ENCODE results near the gene RYR3.

The RYR3 gene
- total RNA-seq: 0 to 0.19 (median 0.07) reads per million in 3 experiments

GRCh38 chr15:33310481-33311311, at the start of gene RYR3:
TSS of gene RYR3 (plus strand) at chr15:33310967. CDS start at chr15:33311046, 79 bp downstream.
- DNase-seq: no peak

DNA sequence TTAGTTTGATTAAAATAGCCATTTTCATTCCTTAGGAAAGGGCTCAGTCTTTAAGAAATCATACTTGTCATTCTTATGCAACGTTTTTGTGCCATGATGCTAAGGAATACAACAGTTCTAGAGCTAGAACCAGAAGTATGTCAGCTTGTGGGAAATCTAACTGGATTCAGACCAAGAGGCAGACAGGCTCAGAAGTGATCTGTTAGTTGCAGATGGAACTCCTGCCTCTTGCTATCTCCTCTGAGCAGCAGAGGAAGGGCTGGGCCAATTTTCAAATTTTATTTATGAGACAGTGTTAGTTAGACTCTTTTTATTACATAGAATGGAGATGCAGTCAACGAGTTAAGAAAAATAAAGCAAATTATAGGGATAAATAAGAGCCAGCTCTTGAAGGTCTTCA, 48.5 kb upstream of the RYR3 start:
- no peak for DNase-seq

GRCh38 chr15:33277689-33278088, 33.1 kb upstream of the RYR3 start:
- no peak for DNase-seq

DNA sequence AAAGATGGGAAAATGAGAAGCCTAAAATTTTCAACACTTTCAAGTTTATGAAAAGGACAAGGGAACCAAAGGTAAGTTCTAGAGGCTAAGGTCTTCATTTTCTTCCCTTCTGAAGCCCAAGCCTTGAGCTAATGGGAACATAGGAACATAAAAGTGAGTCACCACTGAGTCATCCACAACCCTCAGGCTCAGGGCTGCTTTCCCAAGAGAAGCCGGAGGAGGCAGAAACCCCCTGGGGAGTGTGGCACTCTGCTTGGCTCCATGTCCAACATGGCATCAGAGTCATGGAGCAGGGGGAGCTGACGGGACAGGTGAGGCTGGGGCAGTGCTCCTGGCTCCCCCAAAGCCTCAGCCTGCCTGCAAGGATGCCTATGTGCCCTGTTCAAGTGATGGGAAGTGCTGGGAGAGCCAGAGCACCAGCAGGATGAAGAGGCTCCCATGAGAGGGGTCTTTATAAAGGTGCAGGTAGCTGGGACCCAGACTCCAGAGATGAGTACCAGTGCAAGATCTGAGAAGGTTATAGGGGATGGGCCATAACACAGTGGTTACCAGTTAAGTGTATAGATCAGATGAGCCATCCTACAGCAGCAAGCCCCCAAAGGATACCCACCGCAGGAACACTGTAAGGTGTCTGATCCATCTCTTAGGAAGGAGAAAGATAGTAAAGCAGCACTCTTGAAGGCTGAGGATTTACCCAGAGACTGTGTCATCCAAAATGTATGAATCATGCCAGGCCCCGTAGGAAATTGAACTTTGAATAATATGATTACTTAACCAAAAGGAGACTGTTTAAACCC, 31.8 kb upstream of the RYR3 start:
- DNase-seq: no peak

DNA sequence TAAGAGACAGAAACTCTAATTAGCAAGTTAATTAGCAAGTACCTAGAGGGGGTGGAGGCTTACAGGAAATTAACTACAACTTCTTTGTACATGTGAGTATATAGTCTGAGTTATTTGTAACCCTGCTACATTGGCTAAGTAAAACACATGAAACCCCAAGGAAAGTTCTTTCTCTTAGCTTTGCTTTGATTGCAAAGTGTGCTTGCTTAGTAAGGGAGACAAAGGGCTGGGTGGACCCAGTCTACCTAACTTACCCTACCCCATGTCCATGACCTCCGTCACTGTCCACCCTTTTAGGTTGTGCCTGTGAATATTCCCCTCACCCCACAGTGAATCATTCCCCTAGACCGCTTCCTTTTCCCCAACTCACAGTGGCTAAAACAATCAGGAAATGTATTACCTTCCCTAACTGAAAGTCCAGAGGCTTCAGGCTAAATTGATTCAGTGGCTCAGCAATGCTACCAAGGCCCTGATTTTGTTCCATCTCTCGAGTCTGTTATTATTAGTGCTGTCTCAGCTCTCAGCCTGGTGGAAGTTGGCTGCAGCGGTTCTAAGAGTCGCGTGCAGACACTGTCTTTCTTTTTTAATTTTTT, 31.1 kb upstream of the RYR3 start:
- DNase-seq: no peak

GRCh38 chr15:33282226-33283020, 28.3 kb upstream of the RYR3 start:
- DNase-seq: no peak

- no peak for DNase-seq
Measured at GRCh38 chr15:33283576-33283975, 27.2 kb upstream of the RYR3 start.

- DNase-seq: no peak
Measured at GRCh38 chr15:33284336-33284735, 26.4 kb upstream of the RYR3 start.

DNA sequence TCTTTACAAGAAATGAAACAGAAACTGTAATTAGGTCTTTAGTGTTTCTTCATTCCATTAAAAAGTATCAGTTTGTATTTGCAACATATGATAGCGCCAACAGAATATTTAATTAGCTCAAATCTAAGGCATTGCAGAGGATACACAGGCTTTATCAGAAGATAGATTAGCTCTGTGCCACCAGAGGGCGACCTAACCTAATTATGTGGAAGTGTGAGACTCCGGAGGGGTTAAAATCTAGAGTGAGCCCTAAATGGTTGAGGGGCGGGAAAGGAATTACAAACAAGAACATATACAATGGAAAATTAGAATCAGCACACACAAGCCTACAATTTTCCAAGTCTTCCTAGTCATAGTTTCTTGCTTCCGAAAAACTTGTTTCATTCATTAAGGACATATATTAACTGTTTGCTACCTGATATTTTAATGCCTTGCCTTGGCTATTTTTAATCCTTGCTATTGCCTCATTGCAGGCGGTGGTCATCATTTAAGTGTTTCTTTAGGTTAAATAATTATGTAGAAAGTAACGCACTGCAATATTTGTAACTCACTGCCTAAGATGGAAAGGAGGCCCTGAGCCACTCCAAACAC, 18.0 kb upstream of the RYR3 start:
- DNase-seq: no peak

DNA sequence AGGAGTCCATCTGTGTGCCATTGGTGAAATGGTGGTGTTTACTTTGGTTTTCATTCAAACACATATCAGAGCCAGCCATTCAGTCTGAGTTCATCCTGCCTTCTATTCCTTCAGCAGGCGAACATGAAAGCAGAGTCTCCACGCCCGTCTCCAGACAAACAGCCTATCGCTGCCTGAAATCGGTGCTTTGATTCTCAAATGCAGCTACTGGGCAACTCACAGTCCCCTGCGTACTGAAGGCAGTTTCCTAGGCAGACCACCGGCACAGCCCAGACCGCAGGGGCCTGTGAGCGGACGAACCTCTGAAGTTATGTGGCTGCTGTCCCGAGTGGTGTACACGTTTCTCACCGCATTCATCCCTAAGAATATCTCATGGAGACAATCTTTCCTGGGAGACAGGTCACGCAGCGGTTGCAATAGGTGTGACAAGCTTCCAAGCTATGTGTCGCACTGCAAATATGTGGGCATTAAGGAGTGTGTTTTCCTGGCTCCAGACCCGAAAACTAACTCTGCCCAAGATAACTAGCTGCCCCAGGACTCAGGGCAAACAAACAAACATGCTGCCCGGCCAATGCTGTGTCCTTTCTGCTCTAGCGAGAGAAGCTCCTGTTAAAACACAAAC, 16.9 kb upstream of the RYR3 start:
- no peak for DNase-seq

GRCh38 chr15:33296050-33296449, 14.7 kb upstream of the RYR3 start:
- no peak for DNase-seq

- DNase-seq: no peak
Measured at GRCh38 chr15:33296856-33297255, 13.9 kb upstream of the RYR3 start.

DNA sequence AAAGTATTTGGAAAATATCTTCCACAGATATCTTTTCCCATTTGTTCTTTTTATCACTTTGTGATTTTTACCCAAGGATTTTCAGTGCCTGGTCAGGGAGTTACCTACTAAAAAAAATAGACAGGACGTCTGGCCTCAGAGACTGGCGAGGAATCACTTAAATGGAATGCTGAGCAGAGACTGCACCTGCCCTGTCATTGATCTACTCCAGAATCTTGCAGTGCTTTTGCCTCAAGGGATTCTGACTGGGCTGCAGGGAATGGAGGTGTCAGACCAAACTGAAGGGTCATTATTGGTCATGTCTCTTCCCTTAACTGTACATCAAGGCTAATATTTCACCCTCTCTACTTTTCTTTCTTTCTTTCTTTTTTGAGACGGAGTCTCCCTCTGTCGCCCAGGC, 12.1 kb upstream of the RYR3 start:
- no peak for DNase-seq

DNA sequence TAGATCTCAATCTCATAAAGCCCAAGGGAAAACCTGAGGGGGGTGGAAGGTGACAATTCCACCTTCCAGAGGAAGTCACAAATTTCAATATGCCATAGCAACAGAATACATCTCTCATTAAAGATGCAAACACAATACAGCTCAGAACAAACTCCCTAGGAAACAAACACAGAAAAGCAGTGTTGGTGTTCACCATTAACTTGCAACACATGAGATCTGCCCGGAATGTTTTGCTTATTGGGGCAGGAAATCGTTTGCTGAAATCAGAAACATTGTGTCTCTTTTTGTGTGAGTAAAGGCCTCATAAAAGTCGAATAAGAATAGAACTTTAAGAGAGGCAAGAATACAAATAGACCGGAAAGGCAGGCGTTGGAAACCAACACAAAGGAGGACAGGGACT, 5.8 kb upstream of the RYR3 start:
- no peak for DNase-seq

DNA sequence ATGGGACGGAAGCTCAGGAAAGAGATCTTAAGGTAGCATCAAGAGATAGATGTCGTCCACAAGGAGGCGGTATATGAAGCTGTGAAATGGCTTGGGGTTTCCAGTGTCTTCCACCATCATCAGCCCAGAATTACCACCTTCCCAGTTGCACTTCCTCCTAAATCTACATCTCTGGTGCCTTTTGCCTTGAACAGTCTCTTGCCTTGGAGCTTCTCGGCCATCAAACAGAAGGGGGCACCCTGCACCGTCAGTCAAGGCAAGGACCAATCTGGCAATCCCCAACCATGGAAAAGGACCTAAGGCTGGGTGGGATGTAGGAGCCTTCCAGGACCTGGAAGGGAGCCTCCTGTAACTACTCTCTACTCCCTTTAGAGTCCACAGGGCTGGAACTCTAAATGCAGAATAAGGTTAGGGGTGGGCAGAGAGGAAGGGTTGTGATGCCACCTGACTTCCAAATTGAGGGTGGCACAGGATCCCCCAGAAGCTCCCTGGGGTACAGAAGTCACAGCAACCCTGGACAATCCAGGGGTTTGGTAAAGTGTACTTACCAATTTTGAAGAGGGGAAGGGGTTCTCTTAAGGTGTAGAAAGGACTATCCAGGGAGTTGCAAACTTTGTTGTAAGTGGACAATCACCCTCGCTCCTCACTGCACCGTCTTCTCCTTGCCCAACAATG, 1.0 kb upstream of the RYR3 start:
- DNase-seq: no peak

DNA sequence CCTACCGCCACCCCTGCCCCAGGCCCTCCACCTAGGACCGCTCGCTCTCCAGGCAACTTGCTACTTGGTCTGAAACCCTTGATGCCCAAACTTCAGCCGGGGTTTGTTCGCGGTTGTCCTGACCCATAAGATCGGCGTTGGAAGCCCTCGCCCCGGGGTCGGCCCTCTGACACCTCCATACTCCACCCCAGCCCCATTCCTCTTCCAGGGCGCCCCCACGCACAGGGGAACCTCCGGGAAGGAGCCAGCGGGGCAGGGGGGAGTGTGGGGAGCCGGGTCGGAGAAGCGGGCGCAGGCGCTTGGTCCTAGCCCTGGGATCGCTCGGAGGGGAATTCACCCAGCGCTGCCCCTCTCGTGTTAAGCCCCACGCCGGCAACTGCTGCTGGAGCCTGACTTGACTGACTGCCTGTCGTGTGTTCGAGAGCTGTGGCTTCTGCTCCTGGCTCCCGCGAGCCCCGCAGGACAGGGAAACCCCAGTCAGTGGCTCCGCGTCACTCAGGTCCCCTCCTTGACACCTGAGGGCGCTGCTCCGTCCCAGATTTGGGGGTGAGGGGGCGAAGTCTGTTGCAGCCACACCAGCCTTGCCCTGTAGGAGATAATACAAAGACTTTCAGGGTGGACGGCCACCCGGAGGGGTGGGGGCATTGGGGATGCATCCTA, 675 bp downstream of the RYR3 start:
- DNase-seq: no peak

DNA sequence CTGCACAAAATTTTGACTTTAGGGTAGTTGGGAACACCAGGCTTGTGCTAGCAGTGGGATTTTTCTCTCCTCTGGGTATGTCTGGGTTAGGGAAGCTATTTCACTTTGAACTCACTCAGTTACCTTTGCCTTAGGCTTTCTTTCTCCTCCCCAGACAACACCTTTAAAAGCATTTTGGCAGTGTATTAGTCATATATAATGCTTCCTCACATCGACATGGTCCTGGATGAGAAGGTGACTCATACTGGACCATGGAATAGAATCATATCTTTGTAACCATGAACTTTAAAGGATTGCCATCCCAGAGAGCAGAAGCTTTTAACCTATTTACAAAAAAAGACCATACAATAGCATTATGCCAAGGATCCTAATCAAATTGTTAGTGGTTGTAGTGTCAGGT, 2.7 kb downstream of the RYR3 start:
- no peak for DNase-seq

DNA sequence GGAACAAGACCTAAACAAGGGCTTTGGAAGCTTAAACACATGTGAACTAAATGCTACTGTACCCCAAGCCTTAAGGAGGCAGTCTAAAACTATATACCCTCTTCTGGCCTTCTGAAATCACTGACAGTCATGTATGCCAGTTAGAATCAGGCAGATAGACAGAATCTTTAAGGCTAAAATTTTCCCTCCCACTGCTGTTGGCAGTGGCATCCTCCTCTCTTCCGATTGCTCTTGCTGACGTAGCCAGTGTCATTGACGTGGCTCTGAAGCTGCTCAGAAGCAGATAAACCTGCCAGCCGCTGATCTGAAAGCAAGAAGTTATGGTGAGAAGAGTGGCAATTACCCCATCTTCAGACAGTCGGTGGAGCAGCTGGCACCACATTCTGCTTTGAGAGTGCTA, 3.3 kb downstream of the RYR3 start:
- no peak for DNase-seq

DNA sequence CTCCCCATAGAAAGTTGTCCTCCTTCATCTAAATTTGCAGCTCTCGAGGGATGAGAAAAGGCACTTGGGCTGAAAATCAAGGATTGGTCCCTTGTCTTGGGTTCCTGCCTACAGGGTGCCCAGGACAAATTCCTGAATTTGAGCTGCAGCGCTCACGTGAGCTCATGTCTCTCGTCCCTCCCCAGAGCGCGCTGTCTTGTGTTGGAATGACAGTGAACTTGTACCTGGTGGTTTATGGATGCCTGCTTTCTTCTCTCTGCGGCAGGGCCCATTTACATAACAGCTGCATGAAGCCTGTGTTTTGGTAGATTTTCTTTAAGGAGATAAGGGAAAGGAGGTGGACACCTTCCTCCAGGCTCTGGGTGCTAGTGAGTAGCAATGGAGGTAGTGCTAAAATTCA, 4.3 kb downstream of the RYR3 start:
- DNase-seq: no peak

- DNase-seq: no peak
Measured at GRCh38 chr15:33317896-33318295, 7.1 kb downstream of the RYR3 start.

- DNase-seq: no peak
Measured at GRCh38 chr15:33320017-33320416, 9.2 kb downstream of the RYR3 start.
